Measurements from ENCODE around the gene CHAD.
"Not testable (repeated sequence)": the region's sequence is repeated elsewhere in the genome, so short reads cannot be mapped to it uniquely, and the experiment has no call there.

CHAD gene

DNA sequence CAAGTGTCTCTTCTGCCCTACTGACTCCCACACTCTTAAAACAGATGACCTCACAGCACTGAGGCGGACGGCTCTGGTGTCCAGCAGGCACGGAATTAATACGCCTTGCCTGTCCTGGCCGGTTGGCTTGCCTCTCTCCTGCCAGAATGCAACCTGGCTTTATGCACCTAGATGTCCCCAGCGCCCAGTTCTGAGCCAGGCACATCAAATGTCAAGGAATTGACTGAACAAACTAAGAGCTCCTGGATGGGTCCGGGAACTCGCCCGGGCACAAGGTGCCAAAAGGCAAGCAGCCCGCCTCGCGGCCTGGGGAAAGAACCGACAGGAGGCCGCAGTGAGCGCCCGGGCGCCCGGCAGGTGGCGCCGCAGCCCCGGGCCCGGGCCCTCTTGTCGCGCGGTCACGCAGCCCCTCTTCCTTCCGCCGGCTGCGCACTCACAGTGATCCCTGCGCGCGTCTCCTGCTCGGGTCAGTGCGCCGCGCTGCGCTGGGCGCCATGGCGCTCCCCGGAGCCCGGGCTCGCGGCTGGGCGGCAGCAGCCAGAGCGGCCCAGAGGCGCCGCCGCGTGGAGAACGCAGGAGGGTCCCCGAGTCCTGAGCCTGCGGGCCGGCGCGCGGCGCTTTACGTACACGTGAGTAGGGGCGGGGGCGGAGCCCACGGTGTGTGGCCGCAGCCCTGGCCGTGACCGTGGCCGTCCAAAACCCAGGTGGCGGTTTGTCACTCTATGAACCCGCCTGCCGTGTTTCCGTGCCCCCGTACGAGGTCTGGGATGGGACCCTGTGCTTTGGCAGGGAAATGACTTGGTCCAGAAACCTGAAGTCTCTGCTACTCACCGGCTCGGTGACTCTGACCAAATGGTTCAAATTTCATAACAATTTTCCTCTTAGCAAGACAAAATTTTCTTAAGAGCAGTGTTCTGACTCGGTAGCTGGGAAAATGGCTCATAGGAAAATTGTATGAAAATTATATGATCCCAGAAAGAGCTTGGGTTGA is 10.0 kb upstream of the CHAD start, which contains the start of gene RSAD1:
TSS of gene RSAD1 (plus strand) at position 470 of the 991 bp plus-strand sequence. CDS start at position 495, 25 bp downstream.
- H3K27me3 ChIP-seq (ENCODE audit: insufficient read depth, low read depth), result no peaks in the 10 kb centered on the region
- H3K4me1 ChIP-seq (ENCODE audit: low read depth, poor library complexity, severe bottlenecking), result peaks cover 26% of the 10 kb centered on the region
- peak within 1 kb of the TSS; percentile 78 for H3K9ac ChIP-seq
- H3K27ac ChIP-seq, result peak within 1 kb of the TSS; percentile 71
- H4K20me1 ChIP-seq (ENCODE audit: insufficient read depth), result no peaks in the 10 kb centered on the region
- H3K4me3 ChIP-seq (IDR thresholded peaks at IDR 0.05; ENCODE audit: insufficient read depth, low read depth, low read length), result peak within 1 kb of the TSS; percentile 70
- peak within 1 kb of the TSS; percentile 95 for H2AFZ ChIP-seq (ENCODE audit: low read depth)
- H3K4me2 ChIP-seq, result peak within 1 kb of the TSS; percentile 93
- H3K36me3 ChIP-seq (ENCODE audit: insufficient read depth), result no peaks in the 10 kb centered on the region
- TF ChIP-seq, protein P1, sequence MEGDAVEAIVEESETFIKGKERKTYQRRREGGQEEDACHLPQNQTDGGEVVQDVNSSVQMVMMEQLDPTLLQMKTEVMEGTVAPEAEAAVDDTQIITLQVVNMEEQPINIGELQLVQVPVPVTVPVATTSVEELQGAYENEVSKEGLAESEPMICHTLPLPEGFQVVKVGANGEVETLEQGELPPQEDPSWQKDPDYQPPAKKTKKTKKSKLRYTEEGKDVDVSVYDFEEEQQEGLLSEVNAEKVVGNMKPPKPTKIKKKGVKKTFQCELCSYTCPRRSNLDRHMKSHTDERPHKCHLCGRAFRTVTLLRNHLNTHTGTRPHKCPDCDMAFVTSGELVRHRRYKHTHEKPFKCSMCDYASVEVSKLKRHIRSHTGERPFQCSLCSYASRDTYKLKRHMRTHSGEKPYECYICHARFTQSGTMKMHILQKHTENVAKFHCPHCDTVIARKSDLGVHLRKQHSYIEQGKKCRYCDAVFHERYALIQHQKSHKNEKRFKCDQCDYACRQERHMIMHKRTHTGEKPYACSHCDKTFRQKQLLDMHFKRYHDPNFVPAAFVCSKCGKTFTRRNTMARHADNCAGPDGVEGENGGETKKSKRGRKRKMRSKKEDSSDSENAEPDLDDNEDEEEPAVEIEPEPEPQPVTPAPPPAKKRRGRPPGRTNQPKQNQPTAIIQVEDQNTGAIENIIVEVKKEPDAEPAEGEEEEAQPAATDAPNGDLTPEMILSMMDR (conservative IDR thresholded peaks at IDR 0.05; ENCODE audit: low read depth, low read length), result peak; percentile 72
- peaks cover 11% of the 10 kb centered on the region; the same call in 1 of the 2 replicates for H3K79me2 ChIP-seq (ENCODE audit: insufficient read depth, low read depth)

DNA sequence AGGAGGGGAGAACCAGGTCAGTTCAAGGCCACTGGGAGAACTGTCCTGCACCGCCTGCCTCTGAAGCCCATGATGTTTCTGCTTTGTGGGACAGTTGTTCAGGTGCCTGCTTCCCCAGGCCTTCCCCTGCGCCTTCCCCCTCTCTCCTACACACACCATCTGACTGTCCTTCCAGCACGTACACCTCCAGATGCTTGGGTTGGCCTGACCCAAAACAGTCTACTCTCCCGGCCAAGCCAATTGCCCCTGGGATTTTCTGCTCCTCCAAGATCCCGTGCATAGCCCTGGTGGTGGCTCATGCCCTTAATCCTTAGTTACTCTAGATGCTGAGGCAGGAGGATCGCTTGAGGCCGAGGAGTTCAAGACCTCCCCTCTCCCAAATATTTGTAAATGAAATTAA is 9.3 kb upstream of the CHAD start:
- peaks cover 11% of the 10 kb centered on the region; the same call in 1 of the 2 replicates for H3K79me2 ChIP-seq (ENCODE audit: insufficient read depth, low read depth)
- no peaks in the 10 kb centered on the region for H4K20me1 ChIP-seq (ENCODE audit: insufficient read depth)
- H3K27ac ChIP-seq, result peak overlapping the region; percentile 71
- no peak overlapping the region for H3K4me3 ChIP-seq (IDR thresholded peaks at IDR 0.05; ENCODE audit: insufficient read depth, low read depth, low read length)
- peak overlapping the region; percentile 78 for H3K9ac ChIP-seq
- H2AFZ ChIP-seq (ENCODE audit: low read depth), result peak overlapping the region; percentile 95
- TF ChIP-seq, protein P1 (conservative IDR thresholded peaks at IDR 0.05; ENCODE audit: low read depth, low read length), result no peak
- H3K4me2 ChIP-seq, result peak overlapping the region; percentile 58
- no peaks in the 10 kb centered on the region for H3K27me3 ChIP-seq (ENCODE audit: insufficient read depth, low read depth)
- no peaks in the 10 kb centered on the region for H3K36me3 ChIP-seq (ENCODE audit: insufficient read depth)
- H3K4me1 ChIP-seq (ENCODE audit: low read depth, poor library complexity, severe bottlenecking), result peaks cover 26% of the 10 kb centered on the region

DNA sequence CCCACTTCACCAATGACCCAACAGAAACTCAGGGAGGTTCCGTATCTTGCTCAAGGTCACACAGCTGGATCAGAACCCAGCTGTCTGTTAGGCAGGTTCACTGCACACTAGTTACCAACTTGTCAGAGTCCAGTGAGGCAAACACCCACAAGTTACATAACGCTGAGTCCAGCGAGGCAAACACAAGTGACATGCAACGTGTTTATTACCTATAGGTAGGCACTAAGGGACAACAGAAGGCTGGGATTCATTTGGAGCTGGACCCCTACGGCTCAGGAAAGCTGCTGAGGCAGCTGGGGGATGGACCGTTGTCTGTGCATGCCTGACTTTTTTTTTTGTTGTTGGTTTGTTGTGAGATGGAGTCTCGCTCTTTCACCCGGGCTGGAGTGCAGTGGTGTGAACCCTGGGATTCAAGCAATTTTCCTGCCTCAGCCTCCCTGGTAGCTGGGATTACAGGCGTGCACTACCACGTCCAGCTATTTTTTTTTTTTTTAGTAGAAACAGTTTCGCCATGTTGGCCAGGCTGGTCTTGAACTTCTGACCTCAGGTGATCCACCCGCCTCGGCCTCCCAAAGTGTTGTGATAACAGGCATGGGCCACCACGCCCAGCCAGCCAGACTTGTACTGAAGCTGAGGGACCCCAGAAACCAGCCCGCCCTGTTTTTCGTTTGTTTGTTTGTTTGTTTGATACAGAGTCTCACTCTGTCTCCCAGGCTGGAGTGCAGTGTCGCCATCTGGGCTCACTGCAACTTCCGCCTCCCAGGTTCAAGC is 8.1 kb upstream of the CHAD start:
- no peaks in the 10 kb centered on the region for H4K20me1 ChIP-seq (ENCODE audit: insufficient read depth)
- no peaks in the 10 kb centered on the region for H3K27me3 ChIP-seq (ENCODE audit: insufficient read depth, low read depth)
- TF ChIP-seq, protein P1 (conservative IDR thresholded peaks at IDR 0.05; ENCODE audit: low read depth, low read length), result no peak
- H3K27ac ChIP-seq, result no peak overlapping the region
- H2AFZ ChIP-seq (ENCODE audit: low read depth), result no peak overlapping the region
- H3K4me1 ChIP-seq (ENCODE audit: low read depth, poor library complexity, severe bottlenecking), result peaks cover 16% of the 10 kb centered on the region
- H3K9ac ChIP-seq, result no peak overlapping the region
- H3K79me2 ChIP-seq (ENCODE audit: insufficient read depth, low read depth), result peaks cover 11% of the 10 kb centered on the region; the same call in 1 of the 2 replicates
- no peaks in the 10 kb centered on the region for H3K36me3 ChIP-seq (ENCODE audit: insufficient read depth)
- no peak overlapping the region for H3K4me2 ChIP-seq
- H3K4me3 ChIP-seq (IDR thresholded peaks at IDR 0.05; ENCODE audit: insufficient read depth, low read depth, low read length), result no peak overlapping the region

DNA sequence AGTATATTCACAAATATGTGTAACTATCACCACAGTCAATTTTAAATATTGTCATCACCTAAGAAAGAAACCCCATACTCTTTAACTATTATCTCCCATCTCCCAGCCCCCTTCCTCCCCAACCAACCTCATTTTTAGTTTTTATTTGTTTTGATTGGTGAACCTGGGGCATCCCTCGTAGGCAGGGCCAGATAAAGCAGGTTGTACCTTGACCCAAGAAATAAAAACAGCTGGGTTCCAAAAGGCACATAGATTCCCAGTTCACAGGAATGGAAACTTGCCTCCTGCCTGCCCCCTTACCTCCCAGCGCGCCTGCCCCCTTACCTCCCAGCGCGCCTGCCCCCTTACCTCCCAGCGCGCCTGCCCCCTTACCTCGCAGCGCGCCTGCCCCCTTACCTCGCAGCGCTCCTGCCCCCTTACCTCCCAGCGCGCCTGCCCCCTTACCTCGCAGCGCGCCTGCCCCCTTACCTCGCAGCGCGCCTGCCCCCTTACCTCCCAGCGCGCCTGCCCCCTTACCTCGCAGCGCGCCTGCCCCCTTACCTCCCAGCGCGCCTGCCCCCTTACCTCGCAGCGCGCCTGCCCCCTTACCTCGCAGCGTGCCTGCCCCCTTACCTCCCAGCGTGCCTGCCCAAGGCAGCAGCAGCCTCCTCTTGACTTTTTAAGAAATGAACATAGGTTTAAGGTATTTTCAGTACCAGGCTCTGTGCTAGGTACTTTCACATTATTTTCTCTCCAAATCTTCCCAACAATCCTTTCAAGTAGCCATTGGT is 7.3 kb upstream of the CHAD start:
- peaks cover 11% of the 10 kb centered on the region; the same call in 1 of the 2 replicates for H3K79me2 ChIP-seq (ENCODE audit: insufficient read depth, low read depth)
- not testable (repeated sequence) for H2AFZ ChIP-seq (ENCODE audit: low read depth); H3K36me3 ChIP-seq (ENCODE audit: insufficient read depth); H3K4me2 ChIP-seq; H3K27ac ChIP-seq; H3K9ac ChIP-seq; H4K20me1 ChIP-seq (ENCODE audit: insufficient read depth); H3K4me3 ChIP-seq (IDR thresholded peaks at IDR 0.05; ENCODE audit: insufficient read depth, low read depth, low read length); H3K27me3 ChIP-seq (ENCODE audit: insufficient read depth, low read depth)
- H3K4me1 ChIP-seq (ENCODE audit: low read depth, poor library complexity, severe bottlenecking), result peaks cover 16% of the 10 kb centered on the region

Data from KMS-11 (cell line).